T-cell (primary cell): ENCODE data around the gene DYSF. TPM values are rescaled to one million over a fixed set of nuclear protein-coding genes. Genes with fewer than 3 reads are reported as not detected.

Experiments used
- ATAC-seq, 4 experiments: fragments of 200-7000 bp in 3 of 4; fragments of 150-1000 bp in 1 of 4; cut with Tn5 transposase; replicated peaks in 1 of 4; 1 replicate in 3 of 4; 2 replicates in 1 of 4; pipeline ENCODE4 v1.10.0; 2021; ENCODE audit warnings: moderate library complexity in 3 of 4, mild to moderate bottlenecking in 2 of 4, moderate number of reproducible peaks in 1 of 4
- CTCF ChIA-PET, 2 donors: fragments of 300-600 bp; sonication (Branson Sonifier 250); formaldehyde crosslinking; loops; one replicate each; lab custom pipeline; 2022; ENCODE audit warnings: antibody characterized with exemption in 2 of 2; lab: Charles Lee
- POLR2A ChIA-PET, 2 donors: fragments of 300-600 bp; sonication (Branson Sonifier 250); formaldehyde crosslinking; loops; one replicate each; lab custom pipeline; 2022; ENCODE audit warnings: antibody characterized with exemption in 2 of 2; lab: Charles Lee
- DNase-seq, 35 experiments: peaks; one replicate each; pipeline versions ENCODE4 v3.0.0 to v3.0.0-alpha.2; 2013 to 2023
- H3K27ac ChIP-seq: one replicate; pipeline ENCODE4 v1.5.1; 2013; ENCODE audit warnings: low read length
- H3K27me3 ChIP-seq, 2 experiments: replicated peaks in 1 of 2; 1 replicate in 1 of 2; 2 replicates in 1 of 2; pipeline versions ENCODE4 v1.6.1 to v1.7.0; 2013; ENCODE audit warnings: low read length in 1 of 2, mixed read lengths in 1 of 2; ENCODE audit not compliant: control insufficient read depth in 2 of 2, insufficient read depth in 2 of 2; ENCODE audit errors: extremely low read depth in 1 of 2
- H3K36me3 ChIP-seq, 2 donors: 1 replicate in 1 of 2; 2 replicates in 1 of 2; pipeline versions ENCODE4 v1.6.1 to v1.7.0; 2013; ENCODE audit warnings: low read length in 1 of 2; ENCODE audit not compliant: control insufficient read depth in 2 of 2, insufficient read depth in 1 of 2; ENCODE audit errors: extremely low read depth in 1 of 2
- H3K4me1 ChIP-seq, 2 experiments: 1 replicate in 1 of 2; 2 replicates in 1 of 2; pipeline versions ENCODE4 v1.6.1 to v1.7.0; 2013; ENCODE audit warnings: low read length in 2 of 2, mixed read lengths in 1 of 2; ENCODE audit not compliant: insufficient read depth in 2 of 2, control insufficient read depth in 1 of 2; ENCODE audit errors: extremely low read depth in 1 of 2
- H3K4me3 ChIP-seq, 2 donors: 1 replicate in 1 of 2; 2 replicates in 1 of 2; pipeline versions ENCODE4 v1.5.1 to v1.7.0; 2013; ENCODE audit warnings: mild to moderate bottlenecking in 2 of 2, low read length in 1 of 2, moderate library complexity in 1 of 2; ENCODE audit not compliant: control insufficient read depth in 1 of 2; ENCODE audit errors: extremely low read depth in 1 of 2
- H3K9me3 ChIP-seq: 2 replicates; pipeline ENCODE4 v1.7.0; 2013
- H3K27ac Mint-ChIP-seq, 2 donors: one replicate each; pipeline ENCODE4 v1.8.0; 2020 to 2021; ENCODE audit warnings: mild to moderate bottlenecking in 2 of 2, mixed read lengths in 2 of 2
- H3K27me3 Mint-ChIP-seq, 2 donors: one replicate each; pipeline ENCODE4 v1.8.0; 2021 to 2022; ENCODE audit warnings: mixed read lengths in 2 of 2
- H3K36me3 Mint-ChIP-seq: one replicate; pipeline ENCODE4 v1.8.0; 2021; ENCODE audit warnings: mixed read lengths
- H3K4me1 Mint-ChIP-seq, 3 donors: one replicate each; pipeline ENCODE4 v1.8.0; 2020 to 2022; ENCODE audit warnings: mixed read lengths in 3 of 3, mild to moderate bottlenecking in 1 of 3
- H3K4me3 Mint-ChIP-seq, 3 donors: one replicate each; pipeline ENCODE4 v1.8.0; 2020 to 2022; ENCODE audit warnings: mild to moderate bottlenecking in 3 of 3, mixed read lengths in 3 of 3, moderate library complexity in 3 of 3
- H3K9me3 Mint-ChIP-seq, 3 donors: one replicate each; pipeline ENCODE4 v1.8.0; 2020 to 2022; ENCODE audit warnings: mixed read lengths in 3 of 3
- WGBS: methylation state at CpG from one replicate; pipeline ENCODE4 v1.1.5; 2013; ENCODE audit warnings: missing lambda C conversion rate; ENCODE audit not compliant: insufficient coverage; 5-methylcytosine and 5-hydroxymethylcytosine counted together
- total RNA-seq, 35 experiments: library from RNA in 6 of 35; stranded (reverse) in 6 of 35; fragments of 120-200 nt in 1 of 35; gene quantifications; one replicate each; pipeline versions ENCODE4 v1.2.1 to v1.2.4 and lab custom pipeline; 2013 to 2026

The DYSF gene
- total RNA-seq, 5 donors from 2014 or later (not counting 1 experiment from before 2014, with no cell fraction given) = 0.56 to 3.4 (median 1.9) TPM

GRCh38 chr2:71614976-71615766, 161.8 kb downstream of the DYSF start:
- Mint-ChIP-seq H3K4me1 (no peaks in the 10 kb centered on the region), H3K27me3 (peaks cover 11 to 14% of the 10 kb centered on the region in 2 donors), H3K9me3 (no peaks in the 10 kb centered on the region), H3K4me3 (no peak overlapping the region), H3K36me3 (no peaks in the 10 kb centered on the region), H3K27ac (no peak overlapping the region)
- 74% methylated on average over 6 of the region's 9 CpGs for WGBS
- Histone ChIP-seq H3K27ac (no peak overlapping the region), H3K4me3 (no peak overlapping the region), H3K9me3 (no peaks in the 10 kb centered on the region), H3K4me1 (no peaks in the 10 kb centered on the region), H3K27me3 (peaks cover 0 to 26% of the 10 kb centered on the region in 2 experiments), H3K36me3 (no peaks in the 10 kb centered on the region)
- ATAC-seq = no peak
- peak in 2 of 35 experiments; percentile 3 to 19 for DNase-seq
- ChIA-PET POLR2A (no interaction called here), CTCF (no interaction called here)

GRCh38 chr2:71615767-71616730, 162.7 kb downstream of the DYSF start:
- Mint-ChIP-seq H3K4me3 (no peak overlapping the region), H3K27me3 (peaks cover 11 to 14% of the 10 kb centered on the region in 2 donors), H3K9me3 (no peaks in the 10 kb centered on the region), H3K36me3 (no peaks in the 10 kb centered on the region), H3K4me1 (no peaks in the 10 kb centered on the region), H3K27ac (no peak overlapping the region)
- Histone ChIP-seq H3K36me3 (no peaks in the 10 kb centered on the region), H3K9me3 (no peaks in the 10 kb centered on the region), H3K4me1 (no peaks in the 10 kb centered on the region), H3K27ac (no peak overlapping the region), H3K27me3 (peaks cover 0 to 26% of the 10 kb centered on the region in 2 experiments), H3K4me3 (no peak overlapping the region)
- ChIA-PET POLR2A (no interaction called here), CTCF (no interaction called here)
- ATAC-seq = no peak
- WGBS = 73% methylated on average over 7 of the region's 13 CpGs
- DNase-seq = peak in 2 of 35 experiments; percentile 3 to 9

- ChIA-PET CTCF (no interaction called here), POLR2A (no interaction called here)
- H3K9me3 ChIP-seq = no peaks in the 10 kb centered on the region
- WGBS = 87% methylated on average over 5 of the region's 5 CpGs
- Mint-ChIP-seq H3K4me3 (no peak overlapping the region), H3K27ac (no peak overlapping the region), H3K36me3 (no peaks in the 10 kb centered on the region), H3K4me1 (no peaks in the 10 kb centered on the region), H3K27me3 (peaks cover 11 to 14% of the 10 kb centered on the region in 2 donors), H3K9me3 (no peaks in the 10 kb centered on the region)
- peaks cover 0 to 24% of the 10 kb centered on the region in 2 experiments for H3K27me3 ChIP-seq
- no peaks in the 10 kb centered on the region for H3K36me3 ChIP-seq
- no peaks in the 10 kb centered on the region for H3K4me1 ChIP-seq
- H3K27ac ChIP-seq = no peak overlapping the region
- ATAC-seq = no peak
- DNase-seq = peak in 1 of 35 experiments; percentile 12
- no peak overlapping the region for H3K4me3 ChIP-seq
These were observed 163.9 kb downstream of the DYSF start for GRCh38 chr2:71617266-71617665.

GRCh38 chr2:71618327-71619113, 165.2 kb downstream of the DYSF start:
- Histone ChIP-seq H3K4me1 (no peaks in the 10 kb centered on the region), H3K4me3 (no peak overlapping the region), H3K9me3 (no peaks in the 10 kb centered on the region), H3K36me3 (no peaks in the 10 kb centered on the region), H3K27ac (no peak overlapping the region), H3K27me3 (peaks cover 0 to 24% of the 10 kb centered on the region in 2 experiments)
- Mint-ChIP-seq H3K36me3 (no peaks in the 10 kb centered on the region), H3K4me1 (no peaks in the 10 kb centered on the region), H3K9me3 (no peaks in the 10 kb centered on the region), H3K27me3 (peaks cover 11 to 14% of the 10 kb centered on the region in 2 donors), H3K27ac (no peak overlapping the region), H3K4me3 (no peak overlapping the region)
- POLR2A ChIA-PET = interaction anchor here in 1 of 2 donors (0.6 kb wide), 1 partner anchor 24 kb away, joined by 3 read pairs; no protein-coding TSS in a partner anchor
- 81% methylated on average over 7 of the region's 12 CpGs for WGBS
- peak in 2 of 35 experiments; percentile 2 to 9 for DNase-seq
- CTCF ChIA-PET = no interaction called here
- no peak for ATAC-seq

- POLR2A ChIA-PET = no interaction called here
- Mint-ChIP-seq H3K36me3 (no peaks in the 10 kb centered on the region), H3K27me3 (peaks cover 11 to 14% of the 10 kb centered on the region in 2 donors), H3K4me3 (no peak overlapping the region), H3K4me1 (no peaks in the 10 kb centered on the region), H3K9me3 (no peaks in the 10 kb centered on the region), H3K27ac (no peak overlapping the region)
- no peaks in the 10 kb centered on the region for H3K4me1 ChIP-seq
- H3K36me3 ChIP-seq = no peaks in the 10 kb centered on the region
- peaks cover 0 to 17% of the 10 kb centered on the region in 2 experiments for H3K27me3 ChIP-seq
- CTCF ChIA-PET = no interaction called here
- no peak overlapping the region for H3K4me3 ChIP-seq
- no peaks in the 10 kb centered on the region for H3K9me3 ChIP-seq
- DNase-seq (peak in 2 of 35 experiments; percentile 4 to 20), ATAC-seq (no peak)
- WGBS = 83% methylated on average over 15 of the region's 15 CpGs
- no peak overlapping the region for H3K27ac ChIP-seq
These were observed 165.9 kb downstream of the DYSF start for GRCh38 chr2:71619230-71619741.
